Occipital lobe (tissue), 2 donors: Measurements from ENCODE around the gene PPCS. TPM values are rescaled to one million over a fixed set of nuclear protein-coding genes. Genes with fewer than 3 reads are reported as not detected.

ENCODE experiments used
- small RNA-seq: library from RNA; depleted of rRNA; stranded (forward); fragments of <200 nt; gene quantifications from one replicate; pipeline ENCODE3, GENCODE V24; 2014
- total RNA-seq: library from RNA; depleted of rRNA; stranded (reverse); fragments of >200 nt; gene quantifications from one replicate; pipeline ENCODE4 v1.2.3, GENCODE V29; 2014

PPCS gene
- total RNA-seq, 1 donor from 2014 or later, result 16.7 TPM

Small RNA genes within 50 kb of the gene (small RNA-seq; reads per million reads assigned to genes)
- gene TMSB4XP1, result not detected

Other genes with a start within 250 kb of the PPCS start
- gene FOXJ3, start 121.3 kb upstream of the PPCS start, total RNA-seq, result 107 TPM
- gene RIMKLA, start 75.8 kb upstream of the PPCS start, total RNA-seq, result 22.9 TPM
- gene ZMYND12, start 521 bp upstream of the PPCS start, total RNA-seq, result not detected
- 15.4 TPM for gene CCDC30, start 6.7 kb downstream of the PPCS start, total RNA-seq
- 16.4 TPM for gene PPIH, start 201.9 kb downstream of the PPCS start, total RNA-seq
- gene YBX1, start 225.9 kb downstream of the PPCS start, total RNA-seq, result 1,163 TPM